HG02973 (cell line): ENCODE results near the gene LENG8.
A peak's percentile ranks its signal among the peaks of the same experiment; 100 is the strongest.

Experiments used
- ATAC-seq: cut with Tn5 transposase; IDR thresholded peaks from one replicate; pipeline ENCODE4 v1.9.1; 2021; ENCODE audit warnings: moderate library complexity; ENCODE audit not compliant: unreplicated experiment

The LENG8 gene

GRCh38 chr19:54448774-54449700 is at the start of gene LENG8:
Gene LENG8 (plus strand): TSS chr19:54449199. CDS start chr19:54451345, 2,146 bp downstream.
- peak; percentile 82 for ATAC-seq

GRCh38 chr19:54400913-54401312 is 48.1 kb upstream of the LENG8 start:
- no peak for ATAC-seq

- ATAC-seq, result no peak
These were observed 45.9 kb upstream of the LENG8 start for GRCh38 chr19:54403054-54403453.

- no peak for ATAC-seq
These were observed 43.4 kb upstream of the LENG8 start for GRCh38 chr19:54405628-54406027.

- ATAC-seq, result no peak
These were observed 41.2 kb upstream of the LENG8 start for GRCh38 chr19:54407780-54408179.

GRCh38 chr19:54408456-54409026 is 40.5 kb upstream of the LENG8 start:
- ATAC-seq, result no peak

GRCh38 chr19:54411033-54411432 is 38.0 kb upstream of the LENG8 start:
- ATAC-seq, result no peak

GRCh38 chr19:54412877-54413276 is 36.1 kb upstream of the LENG8 start:
- no peak for ATAC-seq

GRCh38 chr19:54414156-54414555 is 34.8 kb upstream of the LENG8 start:
- no peak for ATAC-seq

GRCh38 chr19:54415208-54415900 is 33.6 kb upstream of the LENG8 start, which contains the start of gene TTYH1:
Gene TTYH1 (plus strand): TSS chr19:54415464. CDS start chr19:54415553, 89 bp downstream.
- no peak for ATAC-seq

- ATAC-seq, result no peak
These were observed 32.9 kb upstream of the LENG8 start for GRCh38 chr19:54415901-54416673.

GRCh38 chr19:54416695-54417491 is 32.1 kb upstream of the LENG8 start:
- no peak for ATAC-seq

GRCh38 chr19:54418030-54418929 is 30.7 kb upstream of the LENG8 start:
- ATAC-seq, result no peak

- no peak for ATAC-seq
These were observed 29.8 kb upstream of the LENG8 start for GRCh38 chr19:54418930-54419800.

GRCh38 chr19:54420068-54420382 is 29.0 kb upstream of the LENG8 start:
- ATAC-seq, result no peak

- no peak for ATAC-seq
These were observed 28.4 kb upstream of the LENG8 start for GRCh38 chr19:54420383-54421168.

GRCh38 chr19:54421169-54421516 is 27.9 kb upstream of the LENG8 start:
- no peak for ATAC-seq

GRCh38 chr19:54421521-54421920 is 27.5 kb upstream of the LENG8 start:
- no peak for ATAC-seq
